Trophoblast cell (in vitro differentiated cells and primary cell): Measurements from ENCODE around the gene ZNF319.

Experiments
- DNase-seq, 2 donors: peaks; one replicate each; pipeline ENCODE4 v3.0.0-alpha.2; 2016
- H2AFZ ChIP-seq: 2 replicates; pipeline ENCODE4 v1.6.1; 2013; ENCODE audit warnings: low read length, moderate library complexity, mild to moderate bottlenecking; ENCODE audit not compliant: insufficient read depth, poor library complexity
- H2AK5ac ChIP-seq: 2 replicates; pipeline ENCODE4 v1.6.1; 2013; ENCODE audit warnings: mild to moderate bottlenecking, low read length
- H2BK120ac ChIP-seq: 2 replicates; pipeline ENCODE4 v1.6.1; 2013; ENCODE audit warnings: low read length, mild to moderate bottlenecking, moderate library complexity; ENCODE audit not compliant: insufficient read depth, poor library complexity
- H2BK12ac ChIP-seq: 2 replicates; pipeline ENCODE4 v1.6.1; 2013; ENCODE audit warnings: mild to moderate bottlenecking, low read length, moderate library complexity
- H2BK5ac ChIP-seq: 2 replicates; pipeline ENCODE4 v1.6.1; 2013; ENCODE audit warnings: low read length, low read depth, moderate library complexity, mild to moderate bottlenecking; ENCODE audit not compliant: poor library complexity
- H3K14ac ChIP-seq: 2 replicates; pipeline ENCODE4 v1.6.1; 2013; ENCODE audit warnings: mild to moderate bottlenecking, low read length
- H3K18ac ChIP-seq: 2 replicates; pipeline ENCODE4 v1.6.1; 2013; ENCODE audit warnings: mild to moderate bottlenecking, low read length
- H3K23ac ChIP-seq: 2 replicates; pipeline ENCODE4 v1.6.1; 2013; ENCODE audit warnings: low read length
- H3K27ac ChIP-seq: 2 replicates; pipeline ENCODE4 v1.5.1; 2013; ENCODE audit warnings: low read depth, mild to moderate bottlenecking, inconsistent platforms, low read length, moderate library complexity
- H3K27me3 ChIP-seq: 2 replicates; pipeline ENCODE4 v1.6.1; 2013; ENCODE audit warnings: inconsistent platforms, mild to moderate bottlenecking, low read length, moderate library complexity; ENCODE audit not compliant: insufficient read depth
- H3K36me3 ChIP-seq, 2 experiments: 1 replicate in 1 of 2; 2 replicates in 1 of 2; pipeline ENCODE4 v1.6.1; 2013; ENCODE audit warnings: low read length in 2 of 2, mild to moderate bottlenecking in 2 of 2, moderate library complexity in 1 of 2; ENCODE audit not compliant: insufficient read depth in 2 of 2, control insufficient read depth in 1 of 2
- H3K4ac ChIP-seq: 2 replicates; pipeline ENCODE4 v1.6.1; 2013; ENCODE audit warnings: low read depth, mild to moderate bottlenecking, low read length, moderate library complexity
- H3K4me1 ChIP-seq, 2 experiments: 1 replicate in 1 of 2; 2 replicates in 1 of 2; pipeline ENCODE4 v1.6.1; 2013; ENCODE audit warnings: low read length in 2 of 2, mild to moderate bottlenecking in 2 of 2, moderate library complexity in 1 of 2; ENCODE audit not compliant: insufficient read depth in 2 of 2, control insufficient read depth in 1 of 2
- H3K4me2 ChIP-seq: 2 replicates; pipeline ENCODE4 v1.6.1; 2013; ENCODE audit warnings: inconsistent platforms, mild to moderate bottlenecking, low read length, moderate library complexity
- H3K4me3 ChIP-seq: 2 replicates; pipeline ENCODE4 v1.5.1; 2013; ENCODE audit warnings: mild to moderate bottlenecking, low read depth, low read length, inconsistent platforms
- H3K79me1 ChIP-seq: one replicate; pipeline ENCODE4 v1.6.1; 2013; ENCODE audit warnings: low read length
- H3K79me2 ChIP-seq: 2 replicates; pipeline ENCODE4 v1.6.1; 2013; ENCODE audit warnings: low read length, mild to moderate bottlenecking; ENCODE audit not compliant: control insufficient read depth, insufficient read depth, poor library complexity
- H3K9ac ChIP-seq: 2 replicates; pipeline ENCODE4 v1.6.1; 2013; ENCODE audit warnings: mild to moderate bottlenecking, low read length
- H3K9me3 ChIP-seq: 2 replicates; pipeline ENCODE4 v1.6.1; 2013; ENCODE audit warnings: low read depth, mild to moderate bottlenecking, control low read depth, inconsistent platforms, low read length; ENCODE audit not compliant: insufficient read depth
- H4K12ac ChIP-seq: 2 replicates; pipeline ENCODE4 v1.6.1; 2013; ENCODE audit warnings: low read depth, mild to moderate bottlenecking, low read length, moderate library complexity
- H4K8ac ChIP-seq: 2 replicates; pipeline ENCODE4 v1.6.1; 2013; ENCODE audit warnings: low read depth, mild to moderate bottlenecking, low read length, moderate library complexity
- H4K91ac ChIP-seq: one replicate; pipeline ENCODE4 v1.6.1; 2013; ENCODE audit warnings: low read depth, mild to moderate bottlenecking, low read length, moderate library complexity
- WGBS: extraction: QIAGEN DNeasy Blood & Tissue Kit; methylation state at CpG from one replicate; pipeline ENCODE4 v1.1.7; 2013; ENCODE audit warnings: missing lambda C conversion rate; ENCODE audit not compliant: insufficient read length, insufficient coverage; ENCODE audit errors: extremely low coverage; 5-methylcytosine and 5-hydroxymethylcytosine counted together

ZNF319 gene

DNA sequence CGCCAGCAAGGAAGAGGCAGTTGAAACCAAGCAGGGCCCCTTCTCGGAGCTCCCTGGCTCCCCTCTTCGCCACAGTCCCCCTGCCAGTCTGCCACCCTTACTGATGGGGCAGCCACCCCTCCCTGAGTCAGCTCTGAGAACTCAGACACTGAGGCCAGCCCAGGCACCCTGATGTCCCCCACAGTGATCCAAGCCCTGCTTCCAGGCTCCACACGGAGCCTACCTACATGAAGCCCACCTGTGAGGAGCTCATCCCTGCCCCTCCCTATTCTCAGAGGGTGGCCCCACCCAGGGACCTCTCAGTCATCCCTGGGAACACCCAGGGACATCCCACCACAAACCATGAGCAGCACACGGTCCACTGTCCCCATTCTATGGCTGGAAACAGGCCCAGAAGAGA lies 38.4 kb downstream of the ZNF319 start:
- Histone ChIP-seq H3K18ac (no peak overlapping the region), H3K27ac (no peak overlapping the region), H2BK5ac (no peak overlapping the region), H3K23ac (no peak overlapping the region), H3K4me3 (no peak overlapping the region), H3K4me2 (no peak overlapping the region), H4K12ac (no peak overlapping the region), H3K4ac (no peak overlapping the region), H3K27me3 (no peaks in the 10 kb centered on the region), H3K79me1 (peaks cover 12% of the 10 kb centered on the region), H3K9ac (no peak overlapping the region), H3K9me3 (no peaks in the 10 kb centered on the region), H3K14ac (no peak overlapping the region), H2BK120ac (no peak overlapping the region), H2AFZ (no peak overlapping the region), H2AK5ac (no peak overlapping the region), H3K36me3 (no peaks in the 10 kb centered on the region), H4K8ac (no peak overlapping the region), H2BK12ac (no peak overlapping the region), H3K79me2 (peaks cover 2% of the 10 kb centered on the region), H3K4me1 (peaks cover 26 to 27% of the 10 kb centered on the region in 2 experiments), H4K91ac (no peak overlapping the region)
- WGBS, result no CpG with 5 or more reads among the region's 5 CpGs
- DNase-seq, result no peak

DNA sequence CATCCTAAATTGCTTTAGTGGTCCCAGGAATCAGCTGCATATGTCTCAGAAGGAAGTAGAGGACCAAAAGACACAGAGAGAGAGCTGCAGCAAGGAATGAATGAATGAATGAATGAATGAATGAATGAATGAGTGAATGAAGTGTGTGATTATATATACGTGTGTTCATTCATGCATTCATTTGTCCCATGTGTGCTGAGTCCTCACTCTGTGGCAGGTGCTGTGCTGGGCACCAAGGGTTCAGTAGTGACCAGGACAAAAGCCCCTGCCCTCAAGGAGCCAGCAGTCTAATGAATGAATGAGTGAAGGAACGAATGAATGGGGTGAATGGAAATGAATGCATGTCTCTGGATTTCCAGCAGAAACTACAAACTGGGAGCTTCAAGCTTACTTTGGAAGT lies 38.9 kb downstream of the ZNF319 start:
- Histone ChIP-seq H2AK5ac (no peak overlapping the region), H2AFZ (no peak overlapping the region), H3K14ac (no peak overlapping the region), H3K4me2 (no peak overlapping the region), H3K27me3 (no peaks in the 10 kb centered on the region), H3K23ac (no peak overlapping the region), H3K9me3 (no peaks in the 10 kb centered on the region), H3K79me1 (peaks cover 12% of the 10 kb centered on the region), H2BK12ac (no peak overlapping the region), H3K79me2 (peaks cover 2% of the 10 kb centered on the region), H3K9ac (no peak overlapping the region), H3K18ac (no peak overlapping the region), H2BK120ac (no peak overlapping the region), H3K4me1 (peaks cover 26 to 27% of the 10 kb centered on the region in 2 experiments), H3K36me3 (no peaks in the 10 kb centered on the region), H4K12ac (no peak overlapping the region), H3K27ac (no peak overlapping the region), H4K91ac (no peak overlapping the region), H2BK5ac (no peak overlapping the region), H3K4me3 (no peak overlapping the region), H3K4ac (no peak overlapping the region), H4K8ac (no peak overlapping the region)
- no CpG with 5 or more reads among the region's 2 CpGs for WGBS
- DNase-seq, result no peak

DNA sequence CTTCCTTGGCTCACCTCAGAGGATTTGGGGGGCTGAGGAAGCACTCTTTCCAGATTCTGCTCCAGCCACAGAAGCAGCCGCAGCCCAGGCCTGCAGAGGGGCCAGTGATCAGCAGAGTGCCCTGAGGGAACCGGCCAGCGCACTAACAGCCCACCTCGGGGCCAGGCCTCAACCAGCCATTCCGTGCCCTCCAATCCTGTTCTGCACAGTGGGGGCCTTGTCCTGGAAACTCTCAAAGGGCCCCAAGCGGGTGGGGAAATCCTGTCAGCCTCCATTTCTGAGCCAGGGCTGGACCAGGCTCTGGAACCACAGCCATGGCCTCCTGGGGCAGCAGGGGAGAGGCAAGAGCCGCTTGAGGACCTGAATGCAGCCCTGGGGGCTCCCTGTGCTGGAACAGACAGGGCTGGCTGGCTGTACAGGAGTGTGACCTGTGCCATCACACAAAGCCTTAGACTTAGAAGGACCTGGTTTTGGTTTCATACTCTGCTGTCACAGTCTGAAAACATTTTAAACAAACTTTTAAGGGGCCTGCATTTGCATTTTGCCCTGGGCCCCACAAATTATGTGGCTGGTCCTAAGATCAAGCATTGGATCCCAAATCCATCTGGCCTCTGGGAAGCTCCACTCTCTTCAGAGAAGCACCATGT lies 39.5 kb downstream of the ZNF319 start:
- Histone ChIP-seq H3K27ac (no peak overlapping the region), H3K9me3 (no peaks in the 10 kb centered on the region), H3K79me1 (peaks cover 12% of the 10 kb centered on the region), H2BK5ac (no peak overlapping the region), H4K91ac (no peak overlapping the region), H3K4me2 (no peak overlapping the region), H4K12ac (no peak overlapping the region), H2AK5ac (no peak overlapping the region), H3K9ac (no peak overlapping the region), H3K27me3 (no peaks in the 10 kb centered on the region), H3K18ac (no peak overlapping the region), H3K14ac (no peak overlapping the region), H3K23ac (no peak overlapping the region), H3K4ac (no peak overlapping the region), H2AFZ (no peak overlapping the region), H3K36me3 (no peaks in the 10 kb centered on the region), H3K4me3 (no peak overlapping the region), H3K79me2 (peaks cover 2% of the 10 kb centered on the region), H2BK120ac (no peak overlapping the region), H2BK12ac (no peak overlapping the region), H3K4me1 (peaks cover 26 to 27% of the 10 kb centered on the region in 2 experiments), H4K8ac (no peak overlapping the region)
- no CpG with 5 or more reads among the region's 7 CpGs for WGBS
- DNase-seq, result no peak

DNA sequence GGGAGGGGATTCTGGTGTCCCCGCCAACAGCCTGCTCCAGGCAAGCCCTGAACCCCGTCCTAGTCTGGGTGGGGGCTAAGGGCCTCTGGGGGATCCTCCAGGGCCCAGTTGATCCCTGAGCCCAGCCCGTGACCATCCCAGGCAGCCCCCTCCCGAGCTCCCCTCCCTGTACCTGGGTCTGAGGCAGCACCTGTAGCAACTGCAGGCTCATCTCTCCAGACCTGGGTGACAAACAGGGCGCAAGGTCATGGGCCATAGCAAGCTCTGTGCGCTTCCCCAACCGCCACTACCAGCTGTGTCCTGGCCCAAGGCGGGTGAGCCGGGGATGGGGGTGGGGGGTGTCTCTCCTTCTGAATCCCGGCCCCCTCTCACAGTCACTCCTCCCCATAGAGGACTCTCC lies 40.2 kb downstream of the ZNF319 start:
- DNase-seq, result no peak
- H4K12ac ChIP-seq, result no peak overlapping the region
- no peak overlapping the region for H2AK5ac ChIP-seq
- no peak overlapping the region for H3K4me3 ChIP-seq
- H3K23ac ChIP-seq, result no peak overlapping the region
- H3K9ac ChIP-seq, result no peak overlapping the region
- H3K79me2 ChIP-seq, result peaks cover 2% of the 10 kb centered on the region
- no peak overlapping the region for H2BK120ac ChIP-seq
- no peak overlapping the region for H2AFZ ChIP-seq
- peak overlapping the region; percentile 38 for H3K18ac ChIP-seq
- H3K14ac ChIP-seq, result no peak overlapping the region
- no peak overlapping the region for H2BK12ac ChIP-seq
- peaks cover 26 to 27% of the 10 kb centered on the region in 2 experiments for H3K4me1 ChIP-seq
- WGBS, result no CpG with 5 or more reads among the region's 10 CpGs
- no peak overlapping the region for H3K4me2 ChIP-seq
- no peak overlapping the region for H3K27ac ChIP-seq
- no peak overlapping the region for H4K8ac ChIP-seq
- H3K36me3 ChIP-seq, result no peaks in the 10 kb centered on the region
- no peak overlapping the region for H3K4ac ChIP-seq
- H3K79me1 ChIP-seq, result peaks cover 12% of the 10 kb centered on the region
- no peaks in the 10 kb centered on the region for H3K9me3 ChIP-seq
- peak overlapping the region; percentile 29 for H4K91ac ChIP-seq
- no peaks in the 10 kb centered on the region for H3K27me3 ChIP-seq
- no peak overlapping the region for H2BK5ac ChIP-seq
